DOHH2 (cell line): ENCODE results near the gene LSAMP.

Source experiments
- H3F3A ChIP-seq: fragments of 200-600 bp; sonication (generic), shearing (Covaris generic); 2 replicates; pipeline ENCODE4 v1.6.0; 2016; ENCODE audit warnings: antibody characterized with exemption, mild to moderate bottlenecking; ENCODE audit not compliant: control insufficient read depth, insufficient read depth
- H3K27ac ChIP-seq: fragments of 200-600 bp; sonication (generic); 2 replicates; pipeline ENCODE4 v1.5.1; 2014; ENCODE audit warnings: low read depth, mild to moderate bottlenecking, low read length, moderate library complexity
- H3K27me3 ChIP-seq: fragments of 200-600 bp; sonication (generic); 2 replicates; pipeline ENCODE4 v1.6.1; 2014; ENCODE audit warnings: mild to moderate bottlenecking, low read length, mixed read lengths; ENCODE audit not compliant: control insufficient read depth
- H3K36me3 ChIP-seq: fragments of 200-600 bp; sonication (generic); 2 replicates; pipeline ENCODE4 v1.6.1; 2014; ENCODE audit warnings: mild to moderate bottlenecking, low read length, moderate library complexity, mixed read lengths; ENCODE audit not compliant: control insufficient read depth
- H3K4me1 ChIP-seq: fragments of 200-600 bp; sonication (generic); 2 replicates; pipeline ENCODE4 v1.6.1; 2014; ENCODE audit warnings: mild to moderate bottlenecking, low read length, mixed read lengths; ENCODE audit not compliant: control insufficient read depth
- H3K4me2 ChIP-seq: fragments of 200-600 bp; sonication (generic); 2 replicates; pipeline ENCODE4 v1.6.0; 2014; ENCODE audit warnings: mild to moderate bottlenecking, low read length, moderate library complexity
- H3K4me3 ChIP-seq: fragments of 200-600 bp; sonication (generic); 2 replicates; pipeline ENCODE4 v1.5.1; 2014; ENCODE audit warnings: mild to moderate bottlenecking, low read length, mixed read lengths
- H3K79me2 ChIP-seq: fragments of 200-600 bp; sonication (generic); 2 replicates; pipeline ENCODE4 v1.6.1; 2014; ENCODE audit warnings: mild to moderate bottlenecking, low read length, mixed read lengths; ENCODE audit not compliant: control insufficient read depth
- H3K9me2 ChIP-seq: fragments of 200-600 bp; sonication (generic); replicated peaks from 2 replicates; pipeline ENCODE4 v1.6.1; 2014; ENCODE audit warnings: mild to moderate bottlenecking, low read length, mixed read lengths; ENCODE audit not compliant: control insufficient read depth
- H3K9me3 ChIP-seq: fragments of 200-600 bp; sonication (generic); 2 replicates; pipeline ENCODE4 v1.6.1; 2014; ENCODE audit warnings: antibody characterized with exemption, low read length, mixed read lengths; ENCODE audit not compliant: control insufficient read depth, insufficient read depth
- H4K20me1 ChIP-seq: fragments of 200-600 bp; sonication (generic); 2 replicates; pipeline ENCODE4 v1.6.0; 2014; ENCODE audit warnings: low read depth, mild to moderate bottlenecking, antibody characterized with exemption, low read length, moderate library complexity; ENCODE audit not compliant: control insufficient read depth, insufficient read depth
- EZH2phosphoT487 ChIP-seq: fragments of 200-600 bp; sonication (generic); IDR thresholded peaks from 2 replicates; pipeline ENCODE4 v1.6.1; 2017; ENCODE audit warnings: borderline replicate concordance, mild to moderate bottlenecking, antibody characterized with exemption, low read length, moderate library complexity, mixed read lengths
- TF ChIP-seq, protein P1 (sequence below): fragments of 200-600 bp; sonication (generic); IDR thresholded peaks from one replicate; pipeline ENCODE4 v1.5.1; 2014; ENCODE audit warnings: antibody characterized with exemption, mild to moderate bottlenecking, low read depth, low read length; ENCODE audit not compliant: poor library complexity, severe bottlenecking

Gene LSAMP

DNA sequence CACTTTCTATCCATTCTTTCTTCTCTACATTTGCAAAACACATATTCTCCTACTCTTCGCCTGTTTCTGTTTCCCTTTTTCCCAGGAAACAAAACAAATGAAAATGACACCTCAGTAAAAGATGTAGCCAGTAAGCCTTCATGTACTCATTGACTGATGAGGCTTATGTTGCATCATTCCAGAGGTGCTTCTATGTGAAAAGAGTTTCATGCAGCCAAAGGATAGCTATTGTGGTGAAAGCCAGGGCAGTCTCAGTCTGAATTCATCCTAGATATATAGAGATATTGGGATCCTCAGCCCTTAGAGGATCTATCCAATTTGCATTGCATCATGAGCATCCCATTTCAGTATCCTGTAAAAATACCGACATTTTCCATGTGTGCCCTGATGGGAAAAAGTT lies 554.7 kb downstream of the LSAMP start:
- no peaks in the 10 kb centered on the region for H3K4me1 ChIP-seq
- H3K27ac ChIP-seq: no peak overlapping the region
- H3K27me3 ChIP-seq: no peaks in the 10 kb centered on the region
- no peak overlapping the region for H3K4me3 ChIP-seq
- TF ChIP-seq, protein P1, sequence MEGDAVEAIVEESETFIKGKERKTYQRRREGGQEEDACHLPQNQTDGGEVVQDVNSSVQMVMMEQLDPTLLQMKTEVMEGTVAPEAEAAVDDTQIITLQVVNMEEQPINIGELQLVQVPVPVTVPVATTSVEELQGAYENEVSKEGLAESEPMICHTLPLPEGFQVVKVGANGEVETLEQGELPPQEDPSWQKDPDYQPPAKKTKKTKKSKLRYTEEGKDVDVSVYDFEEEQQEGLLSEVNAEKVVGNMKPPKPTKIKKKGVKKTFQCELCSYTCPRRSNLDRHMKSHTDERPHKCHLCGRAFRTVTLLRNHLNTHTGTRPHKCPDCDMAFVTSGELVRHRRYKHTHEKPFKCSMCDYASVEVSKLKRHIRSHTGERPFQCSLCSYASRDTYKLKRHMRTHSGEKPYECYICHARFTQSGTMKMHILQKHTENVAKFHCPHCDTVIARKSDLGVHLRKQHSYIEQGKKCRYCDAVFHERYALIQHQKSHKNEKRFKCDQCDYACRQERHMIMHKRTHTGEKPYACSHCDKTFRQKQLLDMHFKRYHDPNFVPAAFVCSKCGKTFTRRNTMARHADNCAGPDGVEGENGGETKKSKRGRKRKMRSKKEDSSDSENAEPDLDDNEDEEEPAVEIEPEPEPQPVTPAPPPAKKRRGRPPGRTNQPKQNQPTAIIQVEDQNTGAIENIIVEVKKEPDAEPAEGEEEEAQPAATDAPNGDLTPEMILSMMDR: no peak
- no peak for TF ChIP-seq EZH2phosphoT487
- H3K4me2 ChIP-seq: no peak overlapping the region
- H4K20me1 ChIP-seq: no peaks in the 10 kb centered on the region
- no peaks in the 10 kb centered on the region for H3K9me2 ChIP-seq
- H3K9me3 ChIP-seq: no peaks in the 10 kb centered on the region
- H3K79me2 ChIP-seq: no peaks in the 10 kb centered on the region
- no peaks in the 10 kb centered on the region for H3K36me3 ChIP-seq
- no peaks in the 10 kb centered on the region for H3F3A ChIP-seq

DNA sequence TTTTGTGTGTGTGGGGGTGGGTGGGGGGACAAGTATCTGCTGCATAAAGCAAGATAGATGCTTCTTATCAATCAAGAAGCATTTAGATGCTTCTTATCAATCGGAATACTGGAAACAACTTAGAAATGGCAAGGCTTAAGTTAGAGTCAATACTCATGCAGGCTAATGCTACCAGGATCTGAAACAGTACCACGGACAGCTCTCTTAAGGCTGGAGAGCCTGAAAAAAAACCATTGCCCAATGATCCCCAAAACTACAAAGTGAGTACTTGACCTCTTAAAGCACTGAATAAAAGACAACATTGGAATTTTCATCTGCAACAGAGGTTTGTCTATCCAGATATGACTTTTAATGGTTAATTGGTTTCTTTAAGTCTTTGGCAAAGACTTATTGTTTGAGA lies 559.7 kb downstream of the LSAMP start:
- Histone ChIP-seq H3K27me3 (no peaks in the 10 kb centered on the region), H3K4me2 (no peak overlapping the region), H3K79me2 (no peaks in the 10 kb centered on the region), H3F3A (no peaks in the 10 kb centered on the region), H3K4me3 (no peak overlapping the region), H4K20me1 (no peaks in the 10 kb centered on the region), H3K27ac (no peak overlapping the region), H3K9me2 (no peaks in the 10 kb centered on the region), H3K4me1 (no peaks in the 10 kb centered on the region), H3K9me3 (no peaks in the 10 kb centered on the region), H3K36me3 (no peaks in the 10 kb centered on the region)
- TF ChIP-seq EZH2phosphoT487: no peak
- TF ChIP-seq, protein P1: no peak

DNA sequence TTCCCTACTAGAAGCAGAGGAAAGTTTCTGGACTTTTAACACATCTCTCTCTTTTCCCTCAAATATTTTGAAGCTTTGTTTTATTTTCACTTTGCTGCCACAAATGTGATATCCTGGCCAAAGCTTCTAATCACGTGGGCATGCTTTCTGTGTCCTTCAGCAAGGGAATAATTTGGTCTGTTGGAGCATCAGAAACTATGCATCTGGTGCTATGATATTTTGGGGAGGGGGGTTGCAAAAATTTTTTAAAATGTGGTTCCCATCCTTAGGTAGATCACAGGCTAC lies 567.7 kb downstream of the LSAMP start:
- Histone ChIP-seq H3K27ac (no peak overlapping the region), H3F3A (no peaks in the 10 kb centered on the region), H4K20me1 (no peaks in the 10 kb centered on the region), H3K4me1 (no peaks in the 10 kb centered on the region), H3K9me3 (no peaks in the 10 kb centered on the region), H3K36me3 (no peaks in the 10 kb centered on the region), H3K79me2 (no peaks in the 10 kb centered on the region), H3K27me3 (no peaks in the 10 kb centered on the region), H3K9me2 (no peaks in the 10 kb centered on the region), H3K4me2 (no peak overlapping the region), H3K4me3 (no peak overlapping the region)
- no peak for TF ChIP-seq EZH2phosphoT487
- TF ChIP-seq, protein P1: no peak

DNA sequence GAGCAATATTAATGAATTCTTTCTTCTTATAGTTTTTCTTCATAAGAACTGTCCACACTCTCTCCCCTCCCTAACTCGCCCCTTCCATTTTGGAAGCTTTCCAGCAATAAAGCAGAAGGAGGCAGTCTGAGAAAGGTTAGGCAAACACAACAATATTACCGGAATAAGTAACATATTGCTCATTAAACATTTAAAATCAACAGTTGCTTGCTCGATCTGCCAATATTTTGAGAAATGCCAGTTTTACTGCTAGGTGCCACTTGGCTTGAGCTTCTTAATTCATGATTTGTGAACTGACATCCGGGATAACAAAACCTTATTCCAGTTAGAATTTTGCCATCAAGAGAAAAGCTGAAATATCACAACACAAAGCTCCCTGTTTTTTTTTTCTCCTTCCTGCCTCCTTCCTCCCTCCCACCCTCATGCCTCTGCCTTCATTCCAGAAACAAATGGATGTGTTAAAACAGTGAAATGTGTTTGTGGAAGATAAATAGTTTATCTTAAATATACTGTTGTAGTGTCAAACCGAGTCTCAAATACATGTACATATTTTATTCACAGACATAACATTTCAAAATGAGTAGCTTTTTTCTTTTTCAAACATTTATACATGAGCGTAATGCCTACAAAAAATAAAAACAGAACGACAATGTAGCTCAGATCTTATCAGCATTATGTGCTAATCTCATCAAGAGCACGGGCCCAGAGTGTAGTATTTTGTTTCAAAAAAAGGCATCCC lies 568.2 kb downstream of the LSAMP start:
- H3K4me3 ChIP-seq: no peak overlapping the region
- no peaks in the 10 kb centered on the region for H3K36me3 ChIP-seq
- H3F3A ChIP-seq: no peaks in the 10 kb centered on the region
- TF ChIP-seq, protein P1: no peak
- no peak for TF ChIP-seq EZH2phosphoT487
- no peaks in the 10 kb centered on the region for H3K9me2 ChIP-seq
- no peaks in the 10 kb centered on the region for H3K4me1 ChIP-seq
- no peak overlapping the region for H3K27ac ChIP-seq
- H3K4me2 ChIP-seq: no peak overlapping the region
- H3K9me3 ChIP-seq: no peaks in the 10 kb centered on the region
- no peaks in the 10 kb centered on the region for H3K27me3 ChIP-seq
- no peaks in the 10 kb centered on the region for H3K79me2 ChIP-seq
- H4K20me1 ChIP-seq: no peaks in the 10 kb centered on the region
